Omental fat pad (tissue), 4 donors: Measurements from ENCODE around the gene NLRP5. TPM values are rescaled to one million over a fixed set of nuclear protein-coding genes. Genes with fewer than 3 reads are reported as not detected.
A peak's percentile ranks its signal among the peaks of the same experiment; 100 is the strongest.
"Not testable (repeated sequence)": the region's sequence is repeated elsewhere in the genome, so short reads cannot be mapped to it uniquely, and the experiment has no call there.

ENCODE experiments used
- ATAC-seq: fragments of 150-250 bp; one replicate; pipeline ENCODE4 v1.9.1; 2016; ENCODE audit warnings: mild to moderate bottlenecking, moderate library complexity; ENCODE audit not compliant: low FRiP score
- DNase-seq: peaks from one replicate; pipeline ENCODE4 v3.0.0-alpha.2; 2019; ENCODE audit warnings: low spot score
- CTCF ChIP-seq, 3 donors: fragments of 450-650 bp; IDR thresholded peaks; one replicate each; pipeline ENCODE4 v1.5.1; 2016 to 2017; ENCODE audit warnings: antibody characterized with exemption in 3 of 3, mild to moderate bottlenecking in 3 of 3, moderate library complexity in 2 of 3
- total RNA-seq, 4 donors: library from RNA; depleted of rRNA; stranded (reverse); fragments of >200 nt; gene quantifications; one replicate each; pipeline ENCODE4 v1.1.0, GENCODE V29; 2016

The NLRP5 gene
- total RNA-seq, 4 donors from 2014 or later, result not detected

GRCh38 chr19:56014765-56015164 lies 28.2 kb downstream of the NLRP5 start:
- no peak for TF ChIP-seq CTCF (IDR thresholded peaks at IDR 0.05)
- DNase-seq, result no peak
- ATAC-seq, result no peak

GRCh38 chr19:56015756-56016155 lies 29.2 kb downstream of the NLRP5 start:
- ATAC-seq (no peak), DNase-seq (no peak)
- TF ChIP-seq CTCF (IDR thresholded peaks at IDR 0.05), result no peak

GRCh38 chr19:56019325-56019724 lies 32.8 kb downstream of the NLRP5 start:
- ATAC-seq, DNase-seq: not testable (repeated sequence)

- ATAC-seq, DNase-seq: not testable (repeated sequence)
Measured at GRCh38 chr19:56020355-56020975, 33.9 kb downstream of the NLRP5 start.

GRCh38 chr19:56026769-56027168 lies 40.2 kb downstream of the NLRP5 start:
- DNase-seq (no peak), ATAC-seq (no peak)
- no peak for TF ChIP-seq CTCF (IDR thresholded peaks at IDR 0.05)

- DNase-seq, result no peak
- ATAC-seq, result no peak
- TF ChIP-seq CTCF (IDR thresholded peaks at IDR 0.05), result no peak
Measured at GRCh38 chr19:56053596-56053995, 67.0 kb downstream of the NLRP5 start.

- ATAC-seq (peak; percentile 64), DNase-seq (no peak)
- no peak for TF ChIP-seq CTCF (IDR thresholded peaks at IDR 0.05)
Measured at GRCh38 chr19:56066152-56067023, 79.8 kb downstream of the NLRP5 start.

- no peak for ATAC-seq
- no peak for DNase-seq
- TF ChIP-seq CTCF (IDR thresholded peaks at IDR 0.05), result no peak
Measured at GRCh38 chr19:56069642-56070041, 83.1 kb downstream of the NLRP5 start.
